SK-N-SH (cell line): ENCODE data around the gene CTNNA3. TPM values are rescaled to one million over a fixed set of nuclear protein-coding genes. Genes with fewer than 3 reads are reported as not detected.

Source experiments
- CTCF ChIA-PET: fragments of 300-600, 350-600 bp; formaldehyde crosslinking; extraction: SDS; loops from one replicate; lab custom pipeline; 2021; lab: Yijun Ruan, JAX
- POLR2A ChIA-PET: fragments of 350-600 bp; sonication (Branson Sonifier 250); formaldehyde crosslinking; extraction: SDS; loops from one replicate; lab custom pipeline; 2020; ENCODE audit warnings: antibody characterized with exemption, inconsistent platforms; lab: Yijun Ruan, JAX
- DNase-seq: peaks from one replicate; pipeline ENCODE4 v3.0.0; 2012
- H2AFZ ChIP-seq: fragments of 200-600 bp; sonication (generic); 2 replicates; pipeline ENCODE4 v1.8.1; 2016; ENCODE audit warnings: antibody characterized with exemption, mild to moderate bottlenecking, low read depth
- H3F3A ChIP-seq: fragments of 200-600 bp; sonication (generic); replicated peaks from 2 replicates; pipeline ENCODE3; 2016; ENCODE audit warnings: antibody characterized with exemption, mild to moderate bottlenecking; ENCODE audit not compliant: insufficient read depth
- H3K27ac ChIP-seq, 2 experiments: fragments of 200-500 bp in 1 of 2; fragments of 200-600 bp in 1 of 2; sonication (Bioruptor generic) in 1 of 2; sonication (generic), shearing (Covaris generic) in 1 of 2; 2 replicates each; pipeline versions ENCODE4 v1.5.1 to v1.6.1; 2014 to 2016; ENCODE audit warnings: low read depth in 2 of 2, inconsistent platforms in 1 of 2, low read length in 1 of 2, mild to moderate bottlenecking in 1 of 2, mixed read lengths in 1 of 2
- H3K27me3 ChIP-seq: fragments of 200-600 bp; sonication (generic), shearing (Covaris generic); 2 replicates; pipeline ENCODE4 v1.6.1; 2016; ENCODE audit warnings: mixed run types; ENCODE audit not compliant: insufficient read depth
- H3K36me3 ChIP-seq, 2 experiments: fragments of 200-500 bp in 1 of 2; fragments of 200-600 bp in 1 of 2; sonication (Bioruptor generic) in 1 of 2; sonication (generic) in 1 of 2; replicated peaks in 1 of 2; 2 replicates each; pipeline versions ENCODE3 to v1.5.1; 2014 to 2016; ENCODE audit warnings: low read length in 1 of 2, mild to moderate bottlenecking in 1 of 2; ENCODE audit not compliant: insufficient read depth in 2 of 2, control insufficient read depth in 1 of 2
- H3K4me1 ChIP-seq, 2 experiments: fragments of 200-500 bp in 1 of 2; fragments of 200-600 bp in 1 of 2; sonication (Bioruptor generic) in 1 of 2; sonication (generic), shearing (Covaris generic) in 1 of 2; 2 replicates each; pipeline versions ENCODE4 v1.5.1 to v1.6.1; 2014 to 2016; ENCODE audit warnings: low read depth in 1 of 2, low read length in 1 of 2, mixed run types in 1 of 2; ENCODE audit not compliant: insufficient read depth in 2 of 2, control insufficient read depth in 1 of 2
- H3K4me2 ChIP-seq: fragments of 200-600 bp; sonication (generic), shearing (Covaris generic); 2 replicates; pipeline ENCODE4 v1.6.1; 2017; ENCODE audit warnings: mixed run types
- H3K4me3 ChIP-seq, 2 experiments: fragments of 200-500 bp in 1 of 2; fragments of 200-600 bp in 1 of 2; sonication (Bioruptor generic) in 1 of 2; sonication (generic), shearing (Covaris generic) in 1 of 2; 2 replicates each; pipeline versions ENCODE4 v1.5.1 to v1.8.1; 2014 to 2016; ENCODE audit warnings: low read depth in 2 of 2, inconsistent platforms in 1 of 2, low read length in 1 of 2, mild to moderate bottlenecking in 1 of 2, mixed read lengths in 1 of 2, moderate library complexity in 1 of 2
- H3K79me2 ChIP-seq: fragments of 200-600 bp; sonication (generic); 2 replicates; pipeline ENCODE4 v1.8.1; 2017; ENCODE audit warnings: mild to moderate bottlenecking; ENCODE audit not compliant: insufficient read depth
- H3K9ac ChIP-seq: fragments of 200-600 bp; sonication (generic); 2 replicates; pipeline ENCODE4 v1.6.1; 2017; ENCODE audit warnings: mixed run types
- H3K9me2 ChIP-seq: fragments of 200-600 bp; sonication (generic); 2 replicates; pipeline ENCODE4 v1.6.1; 2017; ENCODE audit warnings: mixed run types
- H3K9me3 ChIP-seq: fragments of 200-600 bp; sonication (generic); 2 replicates; pipeline ENCODE4 v1.6.1; 2017; ENCODE audit warnings: mixed run types, mild to moderate bottlenecking, moderate library complexity
- H4K20me1 ChIP-seq: fragments of 200-600 bp; sonication (generic); 2 replicates; pipeline ENCODE4 v1.6.1; 2017; ENCODE audit warnings: mild to moderate bottlenecking, mixed run types; ENCODE audit not compliant: insufficient read depth
- EZH2phosphoT487 ChIP-seq: fragments of 200-600 bp; sonication (generic); IDR thresholded peaks from 2 replicates; pipeline ENCODE4 v1.6.1; 2017; ENCODE audit warnings: low read depth, mixed run types, mild to moderate bottlenecking, antibody characterized with exemption, moderate library complexity, borderline replicate concordance
- FOXJ3 ChIP-seq: sonication (generic); formaldehyde crosslinking; IDR thresholded peaks from 2 replicates; pipeline ENCODE4 v1.5.1; 2020; ENCODE audit warnings: mild to moderate bottlenecking, missing genetic modification reagents
- GABPA ChIP-seq: IDR thresholded peaks from 2 replicates; pipeline ENCODE4 v1.4.0; 2012; ENCODE audit warnings: low read depth, mild to moderate bottlenecking
- GATA2 ChIP-seq: sonication (generic); formaldehyde crosslinking; IDR thresholded peaks from 2 replicates; pipeline ENCODE4 v1.5.0; 2020; ENCODE audit warnings: mild to moderate bottlenecking, missing genetic modification reagents
- MAX ChIP-seq: IDR thresholded peaks from 2 replicates; pipeline ENCODE4 v1.4.0; 2012; ENCODE audit warnings: low read depth
- NFIC ChIP-seq: IDR thresholded peaks from 2 replicates; pipeline ENCODE4 v1.4.0; 2012; ENCODE audit warnings: borderline replicate concordance
- RAD21 ChIP-seq: IDR thresholded peaks from 2 replicates; pipeline ENCODE4 v1.6.1; 2012; ENCODE audit warnings: mild to moderate bottlenecking, low read length
- RXRA ChIP-seq: IDR thresholded peaks from 2 replicates; pipeline ENCODE4 v1.4.0; 2012; ENCODE audit warnings: low read depth, mild to moderate bottlenecking, borderline replicate concordance
- SIN3A ChIP-seq: IDR thresholded peaks from 2 replicates; pipeline ENCODE4 v1.6.1; 2012; ENCODE audit warnings: low read depth, mild to moderate bottlenecking, low read length, moderate library complexity, borderline replicate concordance
- SMC3 ChIP-seq: IDR thresholded peaks from 2 replicates; pipeline ENCODE4 v1.6.1; 2012; ENCODE audit warnings: low read depth, low read length, improper control_type of control experiment
- WGBS: methylation state at CpG from one replicate; pipeline ENCODE4 v1.1.6; 2017; ENCODE audit warnings: low lambda C conversion rate; 5-methylcytosine and 5-hydroxymethylcytosine counted together
- polyA plus RNA-seq, 3 experiments: library from polyadenylated mRNA; depleted of rRNA; stranded (reverse); fragments of >200 nt; gene quantifications; 2 replicates each; pipeline ENCODE4 v1.2.3, GENCODE V29; 2012
- TF ChIP-seq, protein P1 (sequence below): fragments of 200-600 bp; sonication (generic); IDR thresholded peaks from 2 replicates; pipeline ENCODE4 v1.6.1; 2017; ENCODE audit warnings: antibody characterized with exemption, mild to moderate bottlenecking, moderate library complexity

The CTNNA3 gene
- polyA plus RNA-seq, 1 of the 3 experiments (the other 2 are of a cell fraction): not detected

DNA sequence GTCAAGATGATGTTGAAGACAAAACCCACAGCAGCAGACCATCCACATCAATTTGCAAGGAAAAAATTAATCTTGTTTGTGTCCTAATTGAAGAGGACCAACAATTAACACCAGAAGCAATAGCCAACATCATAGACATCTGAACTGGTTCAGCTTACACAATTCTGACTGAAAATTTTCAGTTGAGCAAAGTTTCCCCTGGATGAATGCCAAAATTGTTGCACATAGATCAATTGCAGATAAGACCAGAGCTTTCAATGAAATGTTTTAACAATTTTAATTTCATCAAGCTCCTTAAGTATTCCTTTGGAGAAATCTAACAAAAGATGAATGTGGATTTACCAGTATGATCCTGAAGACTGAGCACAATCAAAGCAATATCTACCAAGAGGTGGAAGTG is 168.6 kb downstream of the CTNNA3 start:
- Histone ChIP-seq H3K4me3 (no peak overlapping the region), H3K9me2 (0 out of 2 replicates have a peak, but pooled peaks cover 3% of the 10 kb centered on the region), H3K4me2 (no peak overlapping the region), H3K9ac (no peak overlapping the region), H2AFZ (no peak overlapping the region), H3K79me2 (no peaks in the 10 kb centered on the region), H3K4me1 (no peaks in the 10 kb centered on the region), H3K9me3 (no peaks in the 10 kb centered on the region), H3K36me3 (no peaks in the 10 kb centered on the region), H3K27ac (no peak overlapping the region), H4K20me1 (no peaks in the 10 kb centered on the region), H3K27me3 (no peaks in the 10 kb centered on the region; the same call in 1 of the 2 replicates), H3F3A (no peaks in the 10 kb centered on the region)
- no peak for TF ChIP-seq GABPA
- no peak for TF ChIP-seq GATA2 (CRISPR knock-in tag)
- TF ChIP-seq FOXJ3 (CRISPR knock-in tag): no peak
- CTCF ChIA-PET: no interaction called here
- POLR2A ChIA-PET: no interaction called here
- DNase-seq: no peak

DNA sequence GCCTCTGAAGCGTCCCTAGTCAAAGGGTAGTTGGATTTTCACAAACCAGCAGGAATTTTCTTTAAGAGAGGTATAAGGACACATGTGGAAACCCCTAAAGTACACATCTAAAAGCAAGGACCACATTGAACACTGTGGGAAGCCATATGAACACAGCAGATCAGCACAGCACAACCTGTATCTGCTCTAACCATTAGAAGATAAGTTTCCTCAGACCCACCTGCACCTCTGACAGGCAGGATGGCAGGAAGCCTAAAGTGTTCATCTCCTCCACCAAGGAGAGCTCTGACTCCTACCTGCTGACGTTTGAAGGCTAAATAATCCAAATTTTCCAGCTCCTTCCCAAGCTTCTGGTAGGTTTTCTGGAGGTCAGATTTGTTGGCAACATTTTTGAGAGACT is 174.4 kb downstream of the CTNNA3 start:
- no peak overlapping the region for H3K4me3 ChIP-seq
- H3K9me2 ChIP-seq: no peaks in the 10 kb centered on the region
- H3K4me2 ChIP-seq: no peak overlapping the region
- H3K27me3 ChIP-seq: no peaks in the 10 kb centered on the region; the same call in 1 of the 2 replicates
- H3K4me1 ChIP-seq: no peaks in the 10 kb centered on the region
- no peak overlapping the region for H2AFZ ChIP-seq
- POLR2A ChIA-PET: no interaction called here
- DNase-seq: no peak
- H3K79me2 ChIP-seq: no peaks in the 10 kb centered on the region
- H3K27ac ChIP-seq: no peak overlapping the region
- no peaks in the 10 kb centered on the region for H3K9me3 ChIP-seq
- H3K36me3 ChIP-seq: no peaks in the 10 kb centered on the region
- CTCF ChIA-PET: interaction anchor here (1.0 to 2.2 kb wide), 11 partner anchors 10 to 914 kb away, joined by 3 to 11 read pairs (median 4); no protein-coding TSS in a partner anchor
- no peak overlapping the region for H3K9ac ChIP-seq
- WGBS: 2% methylated on average over 2 of the region's 2 CpGs
- no peaks in the 10 kb centered on the region for H3F3A ChIP-seq
- TF ChIP-seq RXRA: no peak
- TF ChIP-seq SIN3A: no peak
- no peak for TF ChIP-seq NFIC
- H4K20me1 ChIP-seq: no peaks in the 10 kb centered on the region

- 1% methylated on average over 5 of the region's 5 CpGs for WGBS
- H3K4me2 ChIP-seq: no peak overlapping the region
- TF ChIP-seq RAD21: peak; percentile 88
- TF ChIP-seq SMC3: peak; percentile 54
- TF ChIP-seq MAX: no peak
- TF ChIP-seq EZH2phosphoT487: no peak
- TF ChIP-seq, protein P1, sequence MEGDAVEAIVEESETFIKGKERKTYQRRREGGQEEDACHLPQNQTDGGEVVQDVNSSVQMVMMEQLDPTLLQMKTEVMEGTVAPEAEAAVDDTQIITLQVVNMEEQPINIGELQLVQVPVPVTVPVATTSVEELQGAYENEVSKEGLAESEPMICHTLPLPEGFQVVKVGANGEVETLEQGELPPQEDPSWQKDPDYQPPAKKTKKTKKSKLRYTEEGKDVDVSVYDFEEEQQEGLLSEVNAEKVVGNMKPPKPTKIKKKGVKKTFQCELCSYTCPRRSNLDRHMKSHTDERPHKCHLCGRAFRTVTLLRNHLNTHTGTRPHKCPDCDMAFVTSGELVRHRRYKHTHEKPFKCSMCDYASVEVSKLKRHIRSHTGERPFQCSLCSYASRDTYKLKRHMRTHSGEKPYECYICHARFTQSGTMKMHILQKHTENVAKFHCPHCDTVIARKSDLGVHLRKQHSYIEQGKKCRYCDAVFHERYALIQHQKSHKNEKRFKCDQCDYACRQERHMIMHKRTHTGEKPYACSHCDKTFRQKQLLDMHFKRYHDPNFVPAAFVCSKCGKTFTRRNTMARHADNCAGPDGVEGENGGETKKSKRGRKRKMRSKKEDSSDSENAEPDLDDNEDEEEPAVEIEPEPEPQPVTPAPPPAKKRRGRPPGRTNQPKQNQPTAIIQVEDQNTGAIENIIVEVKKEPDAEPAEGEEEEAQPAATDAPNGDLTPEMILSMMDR: peak; percentile 85
- H3K9ac ChIP-seq: no peak overlapping the region
- no peaks in the 10 kb centered on the region for H3F3A ChIP-seq
- H3K27ac ChIP-seq: no peak overlapping the region
- CTCF ChIA-PET: interaction anchor here (1.0 to 2.2 kb wide), 11 partner anchors 11 to 913 kb away, joined by 3 to 11 read pairs (median 4); no protein-coding TSS in a partner anchor
- no peaks in the 10 kb centered on the region for H3K9me2 ChIP-seq
- H3K79me2 ChIP-seq: no peaks in the 10 kb centered on the region
- no peaks in the 10 kb centered on the region for H3K4me1 ChIP-seq
- no peaks in the 10 kb centered on the region for H3K9me3 ChIP-seq
- peak overlapping the region in 1 of 2 experiments; percentile 33; a peak in 1 of 4 replicates for H3K4me3 ChIP-seq
- no peaks in the 10 kb centered on the region for H4K20me1 ChIP-seq
- peak; percentile 42 for DNase-seq
- no peak overlapping the region for H2AFZ ChIP-seq
- no peaks in the 10 kb centered on the region; the same call in 1 of the 2 replicates for H3K27me3 ChIP-seq
- no peaks in the 10 kb centered on the region for H3K36me3 ChIP-seq
- POLR2A ChIA-PET: no interaction called here
Measured at GRCh38 chr10:67520924-67521520, 175.0 kb downstream of the CTNNA3 start.
